Activated CD4-positive, alpha-beta T cell treated with anti-CD3 and anti-CD28 coated beads, Interleukin-2, amount 50 U/mL, for 16 hours (primary cell): Measurements from ENCODE around the gene CAPN13.

Source experiments
- DNase-seq: peaks from one replicate; pipeline ENCODE4 v3.0.0-alpha.2; 2020

Gene CAPN13

GRCh38 chr2:30807249-30807648 is at the start of gene CAPN13:
TSS of gene CAPN13 (minus strand) at chr2:30807446. CDS start at chr2:30787325, 20,121 bp downstream.
- no peak for DNase-seq

- no peak for DNase-seq
Measured at GRCh38 chr2:30847841-30848240, 40.6 kb upstream of the CAPN13 start.

DNA sequence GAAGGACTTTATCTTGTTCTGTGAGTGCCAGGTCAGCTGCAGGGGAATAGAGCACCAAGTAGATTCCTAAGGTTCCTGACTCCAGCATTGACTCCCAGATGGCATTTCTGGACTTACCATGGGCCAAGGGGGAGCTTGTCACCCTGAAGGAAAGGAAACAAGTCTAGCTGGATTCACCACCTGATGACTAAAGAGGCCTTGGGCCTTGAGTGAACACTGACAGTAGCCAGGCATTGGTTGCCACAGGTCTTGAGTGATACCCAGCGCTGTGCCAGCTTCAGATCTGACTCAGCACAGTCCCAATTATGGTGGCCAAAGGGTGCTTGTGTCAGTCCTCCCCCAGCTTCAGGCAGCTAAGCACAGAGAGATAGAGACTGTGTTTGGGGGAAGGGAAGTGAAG is 40.1 kb upstream of the CAPN13 start:
- DNase-seq, result peak; percentile 8

GRCh38 chr2:30828586-30828985 is 21.3 kb upstream of the CAPN13 start:
- no peak for DNase-seq

DNA sequence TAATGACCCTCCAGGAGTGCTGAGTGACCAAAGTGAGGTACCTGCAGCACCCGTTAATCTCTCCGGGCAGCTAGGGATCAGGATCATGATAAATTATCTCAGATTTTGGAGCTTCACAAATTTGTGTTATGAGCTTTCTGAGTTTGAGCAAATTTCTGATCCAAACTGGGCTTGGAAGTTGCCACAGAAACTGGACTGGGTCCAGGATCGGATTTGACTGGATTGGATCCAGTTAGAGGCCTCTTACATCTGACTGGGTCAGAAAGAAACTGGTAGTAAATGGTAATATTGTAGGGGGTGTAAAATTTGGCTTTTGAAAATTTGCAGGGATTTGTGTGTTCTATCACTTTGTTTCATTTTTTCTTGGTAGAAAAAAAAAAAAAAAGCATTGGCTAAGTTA is 19.7 kb upstream of the CAPN13 start:
- DNase-seq, result no peak

DNA sequence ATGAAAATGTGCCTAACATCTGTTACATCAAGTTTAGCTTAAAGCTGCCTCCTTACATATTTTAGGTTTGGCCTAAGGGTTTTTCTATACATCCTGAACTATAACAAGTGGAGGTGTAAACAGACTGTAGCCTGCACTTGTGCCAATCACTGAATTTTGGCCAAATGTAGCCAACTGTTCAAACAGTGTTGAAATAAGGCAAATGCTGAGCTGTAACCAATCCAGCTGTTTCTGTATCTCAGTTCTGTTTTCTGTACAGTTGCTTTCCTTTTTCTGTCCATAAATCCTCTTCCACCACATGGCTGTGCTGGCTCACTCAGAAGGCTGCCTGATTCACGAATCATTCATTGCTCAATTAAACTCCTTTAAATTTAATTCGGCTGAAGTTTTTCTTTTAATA is 19.2 kb upstream of the CAPN13 start:
- no peak for DNase-seq

DNA sequence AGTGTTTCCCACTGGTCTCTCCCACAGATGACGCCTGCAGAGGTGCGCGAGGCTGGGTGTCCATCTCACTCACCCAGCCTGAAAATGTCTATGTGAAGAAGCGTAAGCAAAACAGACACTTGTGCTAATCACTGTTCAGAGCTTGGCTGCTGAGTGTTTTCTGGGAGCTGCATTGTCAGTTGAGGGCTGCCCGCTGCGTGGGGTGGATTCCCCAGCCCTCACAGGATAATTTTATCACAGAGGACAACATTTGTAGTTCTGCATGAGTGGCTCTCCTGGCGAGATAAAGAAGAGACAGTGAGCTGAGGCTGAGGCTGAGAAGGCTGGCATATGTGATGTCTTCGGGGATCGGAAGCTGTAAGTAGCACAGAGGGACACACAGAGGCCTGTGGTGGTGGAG is 16.2 kb upstream of the CAPN13 start:
- no peak for DNase-seq

- DNase-seq, result no peak
Measured at GRCh38 chr2:30821960-30822359, 14.7 kb upstream of the CAPN13 start.

DNA sequence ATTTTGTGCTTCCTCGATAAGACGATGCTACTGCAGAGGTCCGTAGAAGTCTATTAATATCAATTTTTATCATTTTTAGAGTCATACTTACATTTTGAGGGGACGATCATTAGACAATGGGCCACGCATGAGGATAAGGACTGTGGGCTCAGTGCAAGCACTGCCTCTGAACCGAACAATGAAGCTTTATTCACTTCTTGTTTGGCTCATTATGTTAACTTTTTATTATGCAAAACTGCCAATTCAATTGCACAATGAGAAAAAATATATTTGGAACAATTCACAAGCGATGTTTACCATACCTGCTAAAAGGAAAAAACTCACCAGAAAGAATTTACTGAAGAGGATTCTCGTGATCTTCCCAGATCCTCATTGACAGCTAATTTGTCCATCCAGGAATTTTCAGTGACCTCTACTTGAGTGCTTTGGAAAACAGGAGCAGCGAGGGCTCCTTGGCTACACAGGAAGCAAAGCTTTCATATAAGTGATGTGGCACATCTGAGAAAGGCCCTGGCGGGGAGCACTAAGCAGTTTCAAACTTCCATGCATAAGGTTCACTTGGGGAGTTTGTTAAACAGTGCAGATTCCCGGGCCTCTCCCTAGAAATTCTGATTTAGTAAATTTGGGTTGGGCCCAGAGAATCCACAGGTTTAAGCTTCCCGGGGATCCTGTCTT is 13.3 kb upstream of the CAPN13 start:
- no peak for DNase-seq

DNA sequence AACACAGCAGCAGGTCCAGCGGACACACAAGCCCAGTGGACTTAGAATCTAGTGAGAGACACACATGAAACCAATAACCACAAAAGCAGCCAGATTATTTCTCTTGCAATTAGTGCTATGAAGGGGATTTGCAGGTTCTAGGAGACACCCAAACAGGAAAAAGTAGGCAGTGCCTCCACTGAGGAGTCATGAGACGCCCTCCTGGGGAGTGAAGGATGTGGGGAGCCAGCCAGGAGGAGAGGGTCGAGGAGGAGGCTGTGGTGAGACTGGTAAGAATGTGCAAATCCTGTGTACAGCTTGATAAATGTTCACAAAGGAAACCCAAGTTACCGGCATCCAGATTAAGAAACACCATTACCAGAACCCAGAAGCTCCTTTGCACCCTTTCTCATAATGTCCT is 2.7 kb upstream of the CAPN13 start:
- DNase-seq, result no peak

- no peak for DNase-seq
Measured at GRCh38 chr2:30808695-30809094, 1.4 kb upstream of the CAPN13 start.

GRCh38 chr2:30803281-30803680 is 4.0 kb downstream of the CAPN13 start:
- DNase-seq, result no peak

GRCh38 chr2:30802611-30803010 is 4.6 kb downstream of the CAPN13 start:
- DNase-seq, result no peak

- DNase-seq, result no peak
Measured at GRCh38 chr2:30801821-30802455, 5.3 kb downstream of the CAPN13 start.

- no peak for DNase-seq
Measured at GRCh38 chr2:30800159-30800558, 7.1 kb downstream of the CAPN13 start.

- DNase-seq, result no peak
Measured at GRCh38 chr2:30799366-30799765, 7.9 kb downstream of the CAPN13 start.

GRCh38 chr2:30798536-30798991 is 8.7 kb downstream of the CAPN13 start:
- DNase-seq, result peak; percentile 6

DNA sequence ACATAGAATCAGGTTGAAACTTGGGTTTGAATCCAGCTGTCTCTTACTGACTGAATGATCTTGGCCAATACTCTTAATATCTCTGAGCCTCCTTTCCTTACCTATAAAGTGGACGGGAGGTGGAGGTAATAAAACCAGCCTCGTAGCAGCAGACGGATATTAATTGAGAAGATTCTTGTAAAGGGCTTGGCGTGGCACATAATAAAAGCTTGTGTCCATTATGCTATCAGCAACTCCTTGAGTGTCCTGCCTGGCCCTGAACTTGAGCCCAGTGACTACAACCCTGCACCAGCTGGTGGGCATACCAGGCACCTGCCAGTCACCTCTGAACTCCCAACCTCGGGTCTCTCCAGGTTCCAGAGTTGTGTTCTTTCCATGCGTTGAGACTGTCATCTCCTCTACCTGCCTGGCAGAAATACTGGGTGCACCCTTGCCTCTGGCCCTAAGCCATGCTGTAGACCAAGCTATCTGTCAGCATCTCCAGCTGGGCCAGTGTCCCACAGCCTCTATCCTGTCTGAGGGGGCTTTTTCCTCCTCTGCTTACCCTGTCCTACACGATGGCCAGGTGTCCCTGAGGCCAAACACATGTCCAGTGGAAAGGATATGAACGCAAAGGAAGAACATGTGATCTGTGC is 9.7 kb downstream of the CAPN13 start:
- DNase-seq, result no peak

GRCh38 chr2:30796699-30797098 is 10.5 kb downstream of the CAPN13 start:
- no peak for DNase-seq

DNA sequence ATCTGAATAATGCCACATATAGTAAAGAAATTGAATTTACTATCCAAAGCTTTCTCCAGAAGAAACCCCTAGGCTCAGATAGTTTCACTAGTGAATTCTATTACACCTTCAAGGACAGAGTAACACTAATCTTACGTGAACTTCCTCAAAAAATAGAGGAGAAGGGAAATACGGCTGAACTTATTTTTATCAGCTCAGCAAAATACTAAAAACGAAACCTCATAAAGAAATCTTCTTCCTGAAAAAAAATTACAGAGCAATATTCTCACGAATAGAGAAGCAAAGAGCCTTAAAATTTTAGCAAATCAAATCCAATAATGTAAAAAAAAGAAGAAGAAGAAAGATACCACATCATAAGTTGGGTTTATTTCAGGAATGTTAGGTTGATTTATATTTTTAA is 14.7 kb downstream of the CAPN13 start:
- no peak for DNase-seq

- DNase-seq, result no peak
Measured at GRCh38 chr2:30790879-30791278, 16.4 kb downstream of the CAPN13 start.

GRCh38 chr2:30789670-30790210 is 17.5 kb downstream of the CAPN13 start:
- DNase-seq, result no peak

GRCh38 chr2:30786923-30787685 is 20.1 kb downstream of the CAPN13 start:
- DNase-seq, result no peak
